OCI-LY7 (cell line): ENCODE results near the gene MYLK. TPM values are rescaled to one million over a fixed set of nuclear protein-coding genes. Genes with fewer than 3 reads are reported as not detected.

Experiments used
- BruUV-seq: library from RNA; stranded (reverse); fragments of 400-500 nt; replicated peaks from 2 replicates; lab custom pipeline; 2021; lab: Mats Ljungman, UMichigan
- CTCF ChIA-PET: fragments of 300-600 bp; sonication (Branson Sonifier 250); formaldehyde crosslinking; loops from one replicate; lab custom pipeline; 2022; ENCODE audit warnings: antibody characterized with exemption; ENCODE audit not compliant: unreplicated experiment; lab: Charles Lee
- POLR2A ChIA-PET: fragments of 300-600 bp; sonication (Branson Sonifier 250); formaldehyde crosslinking; loops from one replicate; lab custom pipeline; 2022; ENCODE audit warnings: antibody characterized with exemption; lab: Charles Lee
- DNase-seq: peaks from one replicate; pipeline ENCODE4 v3.0.0-alpha.2; 2015; ENCODE audit warnings: low spot score
- H2AFZ ChIP-seq: fragments of 200-600 bp; sonication (generic), shearing (Covaris generic); 2 replicates; pipeline ENCODE4 v1.6.1; 2014; ENCODE audit warnings: mild to moderate bottlenecking, antibody characterized with exemption, low read length, moderate library complexity
- H3K27ac ChIP-seq: fragments of 200-600 bp; sonication (generic); 2 replicates; pipeline ENCODE4 v1.5.1; 2014; ENCODE audit warnings: mixed run types, low read depth, mild to moderate bottlenecking, moderate library complexity, low read length, inconsistent platforms; ENCODE audit not compliant: poor library complexity, severe bottlenecking
- H3K36me3 ChIP-seq: fragments of 200-600 bp; sonication (generic); 2 replicates; pipeline ENCODE4 v1.6.1; 2014; ENCODE audit warnings: mild to moderate bottlenecking, antibody characterized with exemption, low read length, moderate library complexity, mixed read lengths; ENCODE audit not compliant: insufficient read depth
- H3K4me1 ChIP-seq: fragments of 200-600 bp; sonication (generic); 2 replicates; pipeline ENCODE4 v1.5.1; 2014; ENCODE audit warnings: mild to moderate bottlenecking, low read length; ENCODE audit not compliant: insufficient read depth, poor library complexity, severe bottlenecking
- H3K4me2 ChIP-seq: fragments of 200-600 bp; sonication (generic); 2 replicates; pipeline ENCODE4 v1.6.1; 2014; ENCODE audit warnings: mild to moderate bottlenecking, low read length
- H3K4me3 ChIP-seq: fragments of 200-600 bp; sonication (generic); 2 replicates; pipeline ENCODE4 v1.5.1; 2014; ENCODE audit warnings: mild to moderate bottlenecking, low read depth, low read length; ENCODE audit not compliant: poor library complexity, severe bottlenecking
- H3K79me2 ChIP-seq: fragments of 200-600 bp; sonication (generic); 2 replicates; pipeline ENCODE4 v1.6.1; 2016; ENCODE audit warnings: low read depth, mild to moderate bottlenecking, low read length, moderate library complexity, mixed read lengths; ENCODE audit not compliant: insufficient read depth
- H3K9me2 ChIP-seq: fragments of 200-600 bp; sonication (generic); 2 replicates; pipeline ENCODE4 v1.6.1; 2016; ENCODE audit warnings: mild to moderate bottlenecking, low read length, mixed read lengths; ENCODE audit not compliant: insufficient read depth
- H3K9me3 ChIP-seq: fragments of 200-600 bp; sonication (generic); 2 replicates; pipeline ENCODE4 v1.6.1; 2014; ENCODE audit warnings: mild to moderate bottlenecking, mixed run types, low read length, mixed read lengths
- H4K20me1 ChIP-seq: fragments of 200-600 bp; sonication (generic); 2 replicates; pipeline ENCODE4 v1.6.1; 2014; ENCODE audit warnings: mild to moderate bottlenecking, antibody characterized with exemption, low read length, moderate library complexity, mixed read lengths; ENCODE audit not compliant: insufficient read depth
- EZH2phosphoT487 ChIP-seq: fragments of 200-600 bp; sonication (generic); IDR thresholded peaks from 2 replicates; pipeline ENCODE4 v1.6.1; 2018; ENCODE audit warnings: low read depth, borderline replicate concordance, mild to moderate bottlenecking, mixed run types, antibody characterized with exemption, low read length, moderate library complexity, mixed read lengths
- intact Hi-C: fragments of 100-400 bp; cut with micrococcal nuclease; formaldehyde crosslinking; loops from one replicate; pipeline ENCODE4 v1.10.0; 2022; ENCODE audit not compliant: unreplicated experiment
- total RNA-seq, 2 experiments: library from RNA; depleted of rRNA in 1 of 2; stranded (reverse); fragments of >200 nt in 1 of 2; shearing (Covaris generic) in 1 of 2; gene quantifications; 2 replicates each; pipeline ENCODE4 v1.2.3, GENCODE V29; 2014 to 2022
- TF ChIP-seq, protein P1 (sequence below): fragments of 200-600 bp; sonication (generic); conservative IDR thresholded peaks from 2 replicates; pipeline ENCODE4 v1.5.1; 2014; ENCODE audit warnings: mild to moderate bottlenecking, antibody characterized with exemption, low read length, moderate library complexity, mixed read lengths

Gene MYLK
- total RNA-seq, 2 experiments from 2014 or later: not detected

DNA sequence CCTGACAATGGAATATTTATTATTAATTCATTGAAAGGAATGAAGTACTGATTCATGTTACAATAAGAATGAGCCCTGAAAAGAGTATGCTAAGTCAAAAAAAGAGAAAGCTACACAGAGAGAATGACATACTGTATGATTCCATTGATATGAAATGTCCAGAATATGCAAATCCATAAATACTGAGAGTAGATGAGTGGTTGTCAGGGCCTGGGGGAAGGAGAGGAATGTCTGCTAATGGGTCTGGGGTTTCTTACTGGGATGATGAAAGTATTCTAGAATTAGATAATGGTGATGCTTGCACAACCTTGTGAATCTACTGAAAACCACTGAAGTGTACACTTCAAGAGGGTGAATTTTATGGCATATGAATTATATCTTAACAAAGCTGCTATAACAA lies 219.4 kb downstream of the MYLK start:
- no peaks in the 10 kb centered on the region for H3K79me2 ChIP-seq

DNA sequence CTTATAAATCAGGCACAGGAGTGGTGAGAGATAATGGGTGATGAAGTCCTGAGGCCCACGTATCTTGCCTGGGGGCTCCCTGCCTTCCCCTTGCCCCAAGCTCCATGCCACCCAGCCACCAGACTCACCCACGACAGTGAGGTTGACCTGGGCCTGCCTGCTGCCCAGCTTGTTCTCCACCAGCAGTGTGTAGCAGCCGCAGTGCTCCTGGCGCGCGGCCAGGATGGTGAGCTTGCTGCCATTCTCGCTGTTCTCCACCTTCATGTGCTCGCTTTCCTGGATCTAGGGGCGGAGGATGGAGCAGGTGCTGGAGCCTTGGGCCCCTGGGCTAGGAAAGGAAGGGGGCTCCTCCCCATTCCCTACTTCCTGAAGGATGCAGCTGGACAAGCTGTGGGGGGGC lies 220.2 kb downstream of the MYLK start:
- no peaks in the 10 kb centered on the region for H3K4me1 ChIP-seq
- H3K27ac ChIP-seq: no peak overlapping the region
- no peak overlapping the region for H2AFZ ChIP-seq
- ChIA-PET CTCF (no interaction called here), POLR2A (no interaction called here)
- no peak for DNase-seq
- H3K9me2 ChIP-seq: no peaks in the 10 kb centered on the region
- H4K20me1 ChIP-seq: no peaks in the 10 kb centered on the region
- H3K9me3 ChIP-seq: no peaks in the 10 kb centered on the region
- intact Hi-C loops: no loop called here
- no peaks in the 10 kb centered on the region for H3K36me3 ChIP-seq
- no peak for TF ChIP-seq EZH2phosphoT487
- TF ChIP-seq, protein P1, sequence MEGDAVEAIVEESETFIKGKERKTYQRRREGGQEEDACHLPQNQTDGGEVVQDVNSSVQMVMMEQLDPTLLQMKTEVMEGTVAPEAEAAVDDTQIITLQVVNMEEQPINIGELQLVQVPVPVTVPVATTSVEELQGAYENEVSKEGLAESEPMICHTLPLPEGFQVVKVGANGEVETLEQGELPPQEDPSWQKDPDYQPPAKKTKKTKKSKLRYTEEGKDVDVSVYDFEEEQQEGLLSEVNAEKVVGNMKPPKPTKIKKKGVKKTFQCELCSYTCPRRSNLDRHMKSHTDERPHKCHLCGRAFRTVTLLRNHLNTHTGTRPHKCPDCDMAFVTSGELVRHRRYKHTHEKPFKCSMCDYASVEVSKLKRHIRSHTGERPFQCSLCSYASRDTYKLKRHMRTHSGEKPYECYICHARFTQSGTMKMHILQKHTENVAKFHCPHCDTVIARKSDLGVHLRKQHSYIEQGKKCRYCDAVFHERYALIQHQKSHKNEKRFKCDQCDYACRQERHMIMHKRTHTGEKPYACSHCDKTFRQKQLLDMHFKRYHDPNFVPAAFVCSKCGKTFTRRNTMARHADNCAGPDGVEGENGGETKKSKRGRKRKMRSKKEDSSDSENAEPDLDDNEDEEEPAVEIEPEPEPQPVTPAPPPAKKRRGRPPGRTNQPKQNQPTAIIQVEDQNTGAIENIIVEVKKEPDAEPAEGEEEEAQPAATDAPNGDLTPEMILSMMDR: no peak
- H3K4me3 ChIP-seq: no peak overlapping the region
- H3K4me2 ChIP-seq: no peak overlapping the region
- H3K79me2 ChIP-seq: no peaks in the 10 kb centered on the region
- BruUV-seq: no TSS peak

More for the DNA sequence above, 219.4 kb downstream of the MYLK start:
- ChIA-PET POLR2A (no interaction called here), CTCF (no interaction called here)
- no TSS peak for BruUV-seq
- Histone ChIP-seq H3K4me2 (no peak overlapping the region), H2AFZ (no peak overlapping the region), H3K9me2 (no peaks in the 10 kb centered on the region), H3K36me3 (no peaks in the 10 kb centered on the region), H3K4me1 (no peaks in the 10 kb centered on the region), H3K27ac (no peak overlapping the region), H3K4me3 (no peak overlapping the region), H3K9me3 (no peaks in the 10 kb centered on the region), H4K20me1 (no peaks in the 10 kb centered on the region)
- DNase-seq: no peak
- no peak for TF ChIP-seq EZH2phosphoT487
- TF ChIP-seq, protein P1: no peak
- intact Hi-C loops: no loop called here

DNA sequence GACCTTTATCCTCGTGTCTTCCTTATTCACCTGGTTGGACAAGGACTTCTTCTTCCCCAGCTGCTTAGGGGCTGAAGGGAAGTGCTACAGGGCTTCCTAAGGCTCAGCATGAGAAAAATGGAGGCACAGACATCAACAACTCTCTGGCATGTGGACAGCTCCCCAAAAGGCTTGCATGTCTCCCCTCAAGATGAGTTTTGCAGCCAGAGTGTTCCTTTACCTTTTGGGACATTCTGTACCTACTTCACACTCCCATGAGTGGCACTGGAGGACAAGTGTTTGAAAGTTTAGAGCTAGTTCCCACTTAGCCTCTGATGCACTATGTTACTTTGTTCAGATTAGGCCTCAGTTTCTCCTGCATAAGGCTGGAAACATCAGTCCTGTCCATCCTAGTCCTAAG lies 222.2 kb downstream of the MYLK start:
- no TSS peak for BruUV-seq
- TF ChIP-seq, protein P1: no peak
- TF ChIP-seq EZH2phosphoT487: no peak

More for the DNA sequence above, 222.2 kb downstream of the MYLK start:
- Histone ChIP-seq H4K20me1 (no peaks in the 10 kb centered on the region), H3K4me2 (no peak overlapping the region), H3K4me1 (no peaks in the 10 kb centered on the region), H2AFZ (no peak overlapping the region), H3K9me2 (no peaks in the 10 kb centered on the region), H3K79me2 (no peaks in the 10 kb centered on the region), H3K27ac (no peak overlapping the region), H3K9me3 (no peaks in the 10 kb centered on the region), H3K4me3 (no peak overlapping the region), H3K36me3 (no peaks in the 10 kb centered on the region)
- no peak for DNase-seq
- CTCF ChIA-PET: no interaction called here
- intact Hi-C loops: no loop called here
- POLR2A ChIA-PET: interaction anchor here (0.6 to 0.8 kb wide), 2 partner anchors 17 to 172 kb away, joined by 3 read pairs; no protein-coding TSS in a partner anchor
